Thoracic aorta (tissue), 2 donors: ENCODE measurements around the gene KCNJ12. TPM values are rescaled to one million over a fixed set of nuclear protein-coding genes. Genes with fewer than 3 reads are reported as not detected.
"Not testable (repeated sequence)": the region's sequence is repeated elsewhere in the genome, so short reads cannot be mapped to it uniquely, and the experiment has no call there.

Experiments
- ATAC-seq: fragments of 150-250 bp; one replicate; pipeline ENCODE4 v1.8.0; 2017; ENCODE audit warnings: low read depth; ENCODE audit not compliant: insufficient number of reproducible peaks, low FRiP score
- DNase-seq: peaks from one replicate; pipeline ENCODE4 v3.0.0-alpha.2; 2020; ENCODE audit warnings: low spot score
- H3K27ac ChIP-seq, 2 donors: fragments of 200-600 bp; sonication (generic); 1 replicate in 1 of 2; 2 replicates in 1 of 2; pipeline ENCODE4 v1.5.1; 2016; ENCODE audit warnings: mild to moderate bottlenecking in 2 of 2, moderate library complexity in 2 of 2
- H3K27me3 ChIP-seq: fragments of 200-600 bp; sonication (generic); replicated peaks from 2 replicates; pipeline ENCODE4 v1.6.0; 2016; ENCODE audit warnings: mild to moderate bottlenecking; ENCODE audit not compliant: insufficient read depth
- H3K36me3 ChIP-seq: fragments of 200-600 bp; sonication (generic); one replicate; pipeline ENCODE4 v1.5.1; 2016
- H3K4me1 ChIP-seq, 2 donors: fragments of 200-600 bp; sonication (generic); 1 replicate in 1 of 2; 2 replicates in 1 of 2; pipeline versions ENCODE4 v1.5.1 to v1.6.0; 2016; ENCODE audit warnings: low read depth in 2 of 2, mild to moderate bottlenecking in 1 of 2; ENCODE audit not compliant: control insufficient read depth in 1 of 2
- H3K4me3 ChIP-seq: fragments of 200-600 bp; sonication (generic); 2 replicates; pipeline ENCODE4 v1.5.1; 2016; ENCODE audit warnings: mild to moderate bottlenecking
- H3K9me3 ChIP-seq: fragments of 200-600 bp; sonication (generic); 2 replicates; pipeline ENCODE4 v1.5.1; 2016
- total RNA-seq, 2 donors: library from RNA; depleted of rRNA; stranded (reverse); fragments of >200 nt; gene quantifications; one replicate each; pipeline versions ENCODE4 v1.1.0 to v1.2.3, GENCODE V29; 2016

KCNJ12 gene
- total RNA-seq, 2 donors from 2014 or later = 0.81 to 1.2 TPM

DNA sequence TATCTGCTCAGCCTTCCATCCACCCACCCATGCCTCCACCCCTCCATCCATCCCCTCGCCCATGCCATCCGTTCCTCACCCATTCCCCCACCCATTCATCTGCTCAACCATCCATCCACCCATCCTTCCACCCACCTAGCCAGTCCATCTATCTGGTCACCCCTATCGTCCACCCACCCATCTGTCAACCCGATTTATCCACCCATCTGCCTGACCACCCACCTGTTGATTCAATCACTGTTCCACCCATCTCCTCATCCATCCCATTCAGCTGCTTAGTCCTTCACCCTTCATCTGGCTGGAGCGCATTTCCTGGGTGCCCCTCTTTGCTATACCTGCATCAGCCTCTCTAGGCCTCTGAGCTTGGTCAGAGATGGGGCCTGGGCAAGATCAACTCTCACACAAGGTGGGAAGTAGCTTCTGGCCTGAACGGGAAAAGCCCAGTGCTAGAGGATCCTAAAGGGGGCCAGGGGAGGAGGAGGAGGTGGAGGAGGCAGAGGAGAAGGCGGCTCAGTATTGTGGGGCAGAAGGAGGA lies 32.7 kb downstream of the KCNJ12 start:
- H3K27ac ChIP-seq, H3K36me3 ChIP-seq, H3K4me1 ChIP-seq, H3K4me3 ChIP-seq, H3K9me3 ChIP-seq, ATAC-seq, H3K27me3 ChIP-seq, DNase-seq: not testable (repeated sequence)

DNA sequence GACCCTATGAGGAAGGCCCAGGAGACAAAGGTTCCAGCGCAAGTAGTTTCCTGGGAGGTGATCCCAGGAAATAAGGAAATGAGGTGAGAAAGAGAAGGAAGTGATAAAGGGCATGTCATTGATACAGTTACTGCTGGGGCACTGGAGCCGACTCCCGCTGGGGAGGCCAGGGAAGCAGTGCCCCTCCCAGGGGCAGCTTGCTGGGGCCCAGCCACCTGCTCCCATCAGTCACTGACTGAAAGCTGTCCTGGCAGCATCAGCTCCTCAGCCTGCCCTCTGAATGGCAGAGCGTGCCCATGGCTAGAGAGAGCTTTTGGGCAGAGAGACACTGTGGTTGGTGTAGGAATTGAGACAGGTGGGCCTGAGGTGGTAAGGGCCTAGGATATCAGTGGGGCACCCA lies 33.2 kb downstream of the KCNJ12 start:
- not testable (repeated sequence) for H3K27ac ChIP-seq, H3K4me3 ChIP-seq, ATAC-seq, H3K36me3 ChIP-seq, H3K4me1 ChIP-seq, DNase-seq, H3K27me3 ChIP-seq, H3K9me3 ChIP-seq

DNA sequence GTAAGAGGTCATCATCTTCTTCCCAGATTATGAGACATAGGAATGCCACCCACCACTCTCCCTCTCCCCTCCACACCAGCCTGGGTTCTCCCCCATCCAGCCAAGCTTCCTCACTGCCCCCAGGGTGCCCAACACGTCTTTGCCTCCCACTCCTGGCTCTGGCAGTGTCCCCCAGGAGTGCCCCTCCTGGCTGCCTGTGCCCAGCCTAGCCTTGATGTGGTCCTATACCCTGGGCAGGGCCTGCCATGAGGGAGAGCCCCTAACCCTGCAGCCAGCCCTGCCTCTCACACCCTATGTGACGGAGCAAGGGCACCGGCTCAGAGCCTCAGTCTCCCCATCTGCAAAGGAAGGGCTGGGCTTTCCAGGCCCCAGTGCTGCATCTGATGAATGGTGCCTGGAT lies 33.8 kb downstream of the KCNJ12 start:
- H3K27me3 ChIP-seq, H3K36me3 ChIP-seq, ATAC-seq, H3K9me3 ChIP-seq, H3K4me3 ChIP-seq, H3K27ac ChIP-seq, DNase-seq, H3K4me1 ChIP-seq: not testable (repeated sequence)

DNA sequence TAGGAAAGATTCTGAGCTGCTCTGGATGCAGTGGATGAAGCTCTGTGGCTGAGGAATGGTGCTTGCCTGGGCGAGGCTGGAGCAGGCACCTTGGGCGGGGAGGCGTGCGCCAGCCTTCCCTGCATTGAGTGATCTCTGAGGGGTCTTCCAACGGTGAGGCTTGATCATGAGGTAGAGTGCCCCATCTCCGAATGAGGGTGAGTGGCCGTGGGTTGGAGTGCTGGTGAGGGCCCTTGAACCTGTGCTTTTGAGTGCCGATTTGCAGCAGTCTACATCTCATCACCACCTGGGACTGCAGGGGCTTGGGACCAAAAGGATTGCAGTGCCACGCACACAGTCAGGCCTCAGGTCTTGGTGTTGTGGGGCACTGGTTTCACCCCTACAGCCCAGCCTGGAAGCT lies 34.2 kb downstream of the KCNJ12 start:
- H3K27ac ChIP-seq, H3K36me3 ChIP-seq, H3K27me3 ChIP-seq, DNase-seq, H3K4me1 ChIP-seq, H3K4me3 ChIP-seq, ATAC-seq, H3K9me3 ChIP-seq: not testable (repeated sequence)

DNA sequence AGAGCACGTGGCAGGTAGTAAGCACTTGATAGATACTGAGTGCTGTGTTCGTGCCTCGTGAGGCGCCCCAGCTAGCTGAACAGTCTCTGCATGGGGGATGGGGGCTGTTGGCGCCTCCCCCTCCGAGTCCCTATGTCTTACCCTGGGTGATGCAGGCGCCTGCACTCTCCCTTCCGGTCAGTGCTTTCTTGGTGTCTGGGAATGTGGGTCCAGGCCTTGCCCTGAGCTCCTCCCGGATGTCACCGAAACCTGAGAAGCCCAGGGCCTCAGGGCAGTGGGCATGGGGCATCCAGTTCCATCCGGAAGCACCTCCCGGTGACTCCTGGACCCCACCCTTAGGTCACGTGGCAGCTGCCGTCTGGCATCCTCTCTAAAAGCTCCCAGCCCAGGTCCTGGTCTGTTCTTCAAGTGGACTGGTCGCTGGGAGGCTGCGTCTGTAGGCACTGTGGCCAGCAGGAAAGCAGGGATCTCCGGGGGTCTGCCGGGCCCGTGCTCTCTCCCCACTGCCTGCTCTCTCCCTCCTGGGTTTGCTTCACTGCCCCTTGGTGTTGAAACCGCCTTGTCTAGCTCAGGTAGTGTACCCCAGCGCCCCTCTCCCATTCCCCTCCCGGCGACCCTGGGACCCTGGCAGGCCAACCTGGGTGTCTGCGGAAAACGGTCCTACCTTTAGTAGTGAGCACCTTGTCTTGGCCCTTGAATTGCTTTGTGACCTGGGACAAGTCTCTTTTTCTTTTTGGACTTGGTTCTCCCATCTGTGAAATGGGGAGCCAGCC lies 34.9 kb downstream of the KCNJ12 start:
- ATAC-seq, H3K27ac ChIP-seq, H3K4me1 ChIP-seq, H3K36me3 ChIP-seq, H3K4me3 ChIP-seq, H3K9me3 ChIP-seq, H3K27me3 ChIP-seq, DNase-seq: not testable (repeated sequence)

DNA sequence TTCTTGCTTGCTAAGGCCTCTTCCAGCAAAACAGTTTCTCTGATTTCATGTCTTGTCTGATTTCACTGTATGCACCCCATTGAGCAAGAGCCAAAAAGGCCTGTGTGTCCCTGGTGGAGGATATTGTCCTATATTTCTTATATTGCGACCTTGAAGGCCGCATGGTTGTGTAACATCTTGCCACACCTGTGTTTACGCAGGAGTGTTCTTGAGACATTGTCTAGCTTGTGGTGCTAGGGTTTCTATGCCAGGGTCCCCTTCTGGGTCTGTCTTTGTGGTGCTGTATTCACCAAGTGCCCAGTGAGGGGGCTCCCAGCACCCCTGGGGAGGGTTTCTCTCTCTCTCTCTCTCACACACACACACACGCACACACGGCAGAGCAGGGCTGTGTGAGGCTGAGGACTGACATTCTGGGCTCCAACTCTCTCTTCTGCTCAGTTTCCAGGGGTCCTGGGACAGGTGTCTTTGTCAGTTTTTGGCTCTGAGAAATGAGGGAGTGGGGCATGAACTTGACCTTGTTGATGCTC lies 35.6 kb downstream of the KCNJ12 start:
- H3K4me3 ChIP-seq, H3K27me3 ChIP-seq, DNase-seq, ATAC-seq, H3K36me3 ChIP-seq, H3K9me3 ChIP-seq, H3K27ac ChIP-seq, H3K4me1 ChIP-seq: not testable (repeated sequence)

DNA sequence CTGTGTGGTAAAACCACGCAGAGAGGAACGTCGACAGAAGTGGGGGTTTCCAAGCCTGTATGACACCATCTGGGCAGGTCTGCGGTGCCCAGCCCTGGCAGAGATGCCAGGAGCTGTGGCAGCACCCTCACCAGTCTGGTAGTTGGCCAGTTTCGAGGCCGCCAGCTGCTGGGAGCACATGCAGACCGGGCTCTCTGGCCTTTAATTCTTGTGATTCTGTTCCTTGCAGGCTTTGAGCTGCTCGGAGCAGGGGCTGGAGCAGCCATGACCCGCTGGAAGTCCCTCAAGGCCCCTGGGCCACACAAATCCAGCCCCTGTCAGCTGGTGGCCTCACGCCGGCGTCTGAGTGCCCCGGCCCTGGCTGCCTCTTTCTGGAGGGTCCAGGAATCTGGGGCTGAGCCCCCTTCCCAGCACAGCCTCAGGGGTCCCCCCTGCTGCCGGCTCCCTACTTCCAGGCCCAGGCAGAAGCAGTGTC lies 36.1 kb downstream of the KCNJ12 start:
- not testable (repeated sequence) for DNase-seq, H3K4me1 ChIP-seq, H3K36me3 ChIP-seq, H3K27ac ChIP-seq, H3K4me3 ChIP-seq, H3K9me3 ChIP-seq, H3K27me3 ChIP-seq, ATAC-seq

DNA sequence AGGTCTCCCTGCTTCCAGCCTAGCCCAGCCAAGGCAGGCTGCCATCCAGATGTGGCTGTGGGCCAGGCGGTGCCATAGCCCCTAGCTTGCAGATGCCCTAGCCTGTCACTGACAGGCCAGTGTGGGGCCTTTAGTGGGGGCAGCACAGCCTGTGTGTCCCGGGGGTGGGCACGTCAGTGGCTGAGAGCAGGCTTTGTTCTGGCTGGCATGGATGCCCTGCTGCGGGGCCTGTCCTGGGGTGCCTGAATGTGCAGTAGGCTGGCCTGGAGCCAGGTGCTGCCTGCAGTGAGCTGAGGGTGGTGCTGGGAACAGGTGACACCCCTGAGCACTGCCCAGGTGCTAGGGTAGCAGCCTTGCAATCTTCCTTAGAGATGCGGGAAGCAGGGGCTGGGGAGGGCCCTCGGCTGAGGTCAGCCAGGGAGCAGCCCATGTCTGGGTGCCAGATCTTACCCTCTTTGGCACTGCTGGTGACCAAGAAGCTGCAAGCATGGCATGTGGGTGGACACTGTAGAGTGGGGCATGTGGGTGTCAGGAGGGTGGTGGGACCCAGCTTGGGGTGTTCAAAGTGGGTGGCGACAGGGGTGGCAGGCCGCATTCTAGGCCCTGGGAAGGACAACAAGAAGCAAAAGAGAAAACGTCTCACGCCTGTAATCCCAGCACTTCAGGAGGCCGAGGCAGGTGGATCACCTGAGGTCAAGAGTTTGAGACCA lies 37.6 kb downstream of the KCNJ12 start:
- not testable (repeated sequence) for H3K9me3 ChIP-seq, H3K27me3 ChIP-seq, H3K4me3 ChIP-seq, H3K4me1 ChIP-seq, H3K36me3 ChIP-seq, ATAC-seq, H3K27ac ChIP-seq, DNase-seq

DNA sequence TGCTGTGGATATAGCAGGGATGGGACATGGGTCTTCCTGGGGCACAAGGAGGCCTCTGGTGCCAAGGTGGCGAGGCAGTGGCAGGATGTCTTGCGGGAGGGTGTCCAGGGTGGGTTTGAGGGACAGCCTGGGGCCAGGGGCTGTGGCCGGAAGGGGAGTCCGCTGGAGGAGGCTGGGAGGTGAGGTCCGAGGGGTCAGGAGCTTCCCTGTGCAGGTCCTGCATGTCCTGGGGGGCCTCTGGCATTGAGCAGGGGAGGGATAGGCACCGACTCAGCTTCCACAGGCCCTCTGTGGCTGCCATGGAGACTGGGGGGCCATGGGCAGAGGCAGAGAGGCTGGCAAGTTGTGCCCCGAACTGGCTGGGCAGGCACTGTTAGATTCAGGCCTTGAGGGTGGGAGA lies 38.5 kb downstream of the KCNJ12 start:
- not testable (repeated sequence) for H3K27me3 ChIP-seq, ATAC-seq, H3K4me1 ChIP-seq, DNase-seq, H3K36me3 ChIP-seq, H3K27ac ChIP-seq, H3K9me3 ChIP-seq, H3K4me3 ChIP-seq

DNA sequence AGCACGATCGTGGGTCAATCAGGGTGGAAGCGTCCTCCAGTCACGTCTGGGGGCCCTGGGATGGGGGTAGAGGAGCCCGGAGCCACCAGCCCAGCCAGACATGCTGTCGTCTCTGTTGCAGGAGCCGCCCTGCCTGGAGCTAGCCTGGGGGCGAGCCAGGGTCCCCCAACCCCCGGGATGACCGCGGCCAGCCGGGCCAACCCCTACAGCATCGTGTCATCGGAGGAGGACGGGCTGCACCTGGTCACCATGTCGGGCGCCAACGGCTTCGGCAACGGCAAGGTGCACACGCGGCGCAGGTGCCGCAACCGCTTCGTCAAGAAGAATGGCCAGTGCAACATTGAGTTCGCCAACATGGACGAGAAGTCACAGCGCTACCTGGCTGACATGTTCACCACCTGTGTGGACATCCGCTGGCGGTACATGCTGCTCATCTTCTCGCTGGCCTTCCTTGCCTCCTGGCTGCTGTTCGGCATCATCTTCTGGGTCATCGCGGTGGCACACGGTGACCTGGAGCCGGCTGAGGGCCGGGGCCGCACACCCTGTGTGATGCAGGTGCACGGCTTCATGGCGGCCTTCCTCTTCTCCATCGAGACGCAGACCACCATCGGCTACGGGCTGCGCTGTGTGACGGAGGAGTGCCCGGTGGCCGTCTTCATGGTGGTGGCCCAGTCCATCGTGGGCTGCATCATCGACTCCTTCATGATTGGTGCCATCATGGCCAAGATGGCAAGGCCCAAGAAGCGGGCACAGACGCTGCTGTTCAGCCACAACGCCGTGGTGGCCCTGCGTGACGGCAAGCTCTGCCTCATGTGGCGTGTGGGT lies 39.2 kb downstream of the KCNJ12 start:
- not testable (repeated sequence) for ATAC-seq, H3K4me3 ChIP-seq, DNase-seq

DNA sequence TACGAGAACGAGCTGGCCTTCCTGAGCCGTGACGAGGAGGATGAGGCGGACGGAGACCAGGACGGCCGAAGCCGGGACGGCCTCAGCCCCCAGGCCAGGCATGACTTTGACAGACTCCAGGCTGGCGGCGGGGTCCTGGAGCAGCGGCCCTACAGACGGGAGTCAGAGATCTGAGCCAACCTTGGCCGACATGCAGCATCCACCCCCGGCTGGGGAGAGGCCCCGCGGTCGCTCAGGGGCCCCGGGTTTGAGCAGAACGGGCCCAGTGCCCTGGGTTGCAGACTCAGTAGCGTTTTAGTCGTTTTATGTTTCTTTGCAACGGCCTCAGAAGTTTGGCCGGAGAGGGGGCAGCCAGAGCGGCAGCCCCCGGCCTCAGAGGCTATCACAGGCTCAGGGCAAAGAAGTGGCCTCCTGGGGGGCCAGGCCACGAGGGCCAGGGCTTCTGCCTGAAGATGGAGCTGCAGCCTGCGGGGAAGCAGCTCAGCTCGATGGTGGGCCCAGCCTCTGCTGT lies 40.4 kb downstream of the KCNJ12 start:
- H3K9me3 ChIP-seq, H3K27ac ChIP-seq, H3K27me3 ChIP-seq, H3K4me1 ChIP-seq, DNase-seq, H3K4me3 ChIP-seq, ATAC-seq, H3K36me3 ChIP-seq: not testable (repeated sequence)

More for the DNA sequence above, 39.2 kb downstream of the KCNJ12 start:
- H3K27ac ChIP-seq, H3K9me3 ChIP-seq, H3K4me1 ChIP-seq, H3K27me3 ChIP-seq, H3K36me3 ChIP-seq: not testable (repeated sequence)
